HT-29 (cell line): ENCODE data around the gene SPPL2C. TPM values are rescaled to one million over a fixed set of nuclear protein-coding genes. Genes with fewer than 3 reads are reported as not detected.

ENCODE experiments used
- DNase-seq: peaks from one replicate; pipeline ENCODE4 v3.0.0-alpha.2; 2015; ENCODE audit warnings: low spot score
- total RNA-seq: library from RNA; depleted of rRNA; stranded (reverse); fragments of >200 nt; shearing (Covaris generic); gene quantifications from 2 replicates; pipeline ENCODE4 v1.2.3, GENCODE V29; 2014

SPPL2C gene
- total RNA-seq, 1 experiment from 2014 or later: not detected

DNA sequence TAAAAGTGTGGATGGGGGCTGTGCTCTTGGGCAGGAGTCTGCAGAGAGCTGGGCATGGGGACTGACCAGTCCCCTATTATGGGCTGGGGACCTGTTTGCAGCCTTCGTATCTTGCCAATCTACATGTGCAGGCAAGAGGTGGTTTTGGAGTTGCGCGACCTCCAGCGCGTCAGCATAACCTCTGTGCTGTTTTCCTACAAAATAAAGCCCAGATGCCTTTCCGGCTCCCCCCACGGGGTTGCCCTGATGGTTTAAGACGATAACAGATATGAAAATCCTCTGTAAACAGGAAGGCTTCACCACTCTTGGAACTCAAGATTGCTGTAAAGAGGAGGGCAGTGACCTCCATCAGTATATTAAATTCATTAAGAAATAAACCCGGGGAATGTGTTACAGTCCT, 16.5 kb upstream of the SPPL2C start:
- DNase-seq: no peak

DNA sequence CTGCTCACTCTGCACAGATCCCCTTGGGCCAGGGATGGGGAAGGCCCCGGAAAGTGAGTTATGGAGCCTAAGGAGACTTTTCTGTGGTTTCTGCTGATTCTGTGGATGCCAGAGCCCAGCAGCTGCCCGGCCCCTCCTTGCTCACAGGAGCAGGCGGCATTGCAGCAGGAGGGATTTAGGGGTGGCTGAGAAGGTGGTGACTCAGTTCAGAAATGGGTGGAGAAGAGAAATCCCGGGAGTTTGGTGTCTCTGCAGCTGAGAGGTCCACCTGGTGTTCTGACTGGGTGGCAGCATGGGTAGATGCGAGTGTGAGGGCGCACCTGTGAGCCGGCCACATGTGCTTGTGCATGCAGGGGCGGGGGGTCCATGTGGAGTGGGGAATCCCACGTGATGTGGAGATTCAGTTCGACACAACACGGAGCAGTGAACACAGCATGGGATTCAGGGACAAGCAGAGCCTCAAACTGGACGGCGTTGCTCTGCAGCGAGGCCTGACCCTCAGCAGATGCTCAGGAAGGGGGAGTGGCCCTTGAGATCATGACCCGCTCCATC, 16.0 kb upstream of the SPPL2C start:
- DNase-seq: no peak

DNA sequence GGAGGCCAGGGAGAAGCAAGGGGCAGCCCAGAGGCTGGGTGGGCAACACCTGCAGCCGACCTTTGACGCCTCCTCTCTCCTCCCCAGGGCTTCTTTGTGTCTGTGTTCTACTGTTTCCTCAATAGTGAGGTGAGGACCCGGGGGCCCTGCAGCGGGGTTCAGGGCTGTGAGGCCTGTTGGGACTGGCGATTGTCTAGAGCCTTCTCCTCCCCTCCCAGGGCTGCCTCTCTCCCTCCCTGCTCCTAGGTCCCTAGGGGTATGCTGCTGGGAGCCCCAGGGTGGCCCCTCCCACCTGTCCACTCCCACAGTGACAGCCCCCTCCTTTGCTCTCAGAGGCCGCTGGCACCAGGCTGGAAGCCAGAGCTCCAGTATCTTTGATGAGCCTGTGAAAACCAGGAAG, 10.8 kb upstream of the SPPL2C start:
- no peak for DNase-seq

DNA sequence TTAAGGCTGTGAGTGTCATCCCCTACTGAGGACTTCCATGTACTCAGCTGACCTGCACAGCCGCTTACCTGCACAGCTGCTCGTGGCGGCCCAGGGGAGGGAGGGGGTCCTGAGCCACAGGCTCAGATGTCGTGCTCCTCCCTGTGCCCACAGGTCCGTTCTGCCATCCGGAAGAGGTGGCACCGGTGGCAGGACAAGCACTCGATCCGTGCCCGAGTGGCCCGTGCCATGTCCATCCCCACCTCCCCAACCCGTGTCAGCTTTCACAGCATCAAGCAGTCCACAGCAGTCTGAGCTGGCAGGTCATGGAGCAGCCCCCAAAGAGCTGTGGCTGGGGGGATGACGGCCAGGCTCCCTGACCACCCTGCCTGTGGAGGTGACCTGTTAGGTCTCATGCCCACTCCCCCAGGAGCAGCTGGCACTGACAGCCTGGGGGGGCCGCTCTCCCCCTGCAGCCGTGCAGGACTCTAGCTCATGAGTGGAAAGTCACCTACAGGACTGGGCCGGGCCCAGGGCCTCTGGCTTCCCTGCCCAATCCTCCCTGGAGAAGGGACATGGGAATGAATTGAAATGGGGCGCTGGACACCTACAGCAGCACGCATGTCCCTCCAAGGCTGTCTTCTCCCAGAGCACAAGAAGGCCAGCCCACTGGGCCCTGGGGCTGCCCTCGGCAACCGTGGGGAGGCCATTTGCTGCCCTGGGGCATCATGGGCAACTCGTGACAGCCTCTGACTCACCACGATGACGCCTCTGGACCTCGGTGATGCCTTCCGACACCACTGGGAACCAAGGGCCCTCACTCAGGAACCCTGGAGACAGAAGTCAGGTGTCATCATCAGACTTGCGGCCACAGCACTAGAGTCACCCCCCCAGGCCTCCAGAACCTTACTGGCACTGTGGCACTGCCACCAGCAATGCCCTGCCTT, 9.9 kb upstream of the SPPL2C start:
- DNase-seq: no peak

DNA sequence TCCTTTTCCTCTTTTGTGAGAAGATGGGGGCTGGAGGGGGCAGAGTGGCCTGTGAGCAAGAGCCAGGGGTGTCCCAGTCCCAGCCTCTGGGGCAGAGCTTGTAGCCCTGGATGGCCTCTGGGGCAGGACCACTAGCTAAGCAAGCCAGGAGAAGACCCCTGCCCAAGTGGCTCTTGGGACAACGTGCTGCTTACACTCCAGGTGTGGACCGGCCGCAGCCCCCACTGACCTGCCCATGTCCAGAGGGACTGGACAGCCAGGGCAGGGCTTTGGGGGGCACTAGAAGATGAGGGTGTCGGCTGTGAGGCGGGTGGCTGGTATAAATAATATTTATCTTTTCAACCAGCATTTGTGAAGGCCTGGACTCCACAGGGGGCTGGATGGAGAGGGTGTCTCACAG, 9.2 kb upstream of the SPPL2C start:
- no peak for DNase-seq

GRCh38 chr17:45836047-45837044, 8.3 kb upstream of the SPPL2C start:
- no peak for DNase-seq

DNA sequence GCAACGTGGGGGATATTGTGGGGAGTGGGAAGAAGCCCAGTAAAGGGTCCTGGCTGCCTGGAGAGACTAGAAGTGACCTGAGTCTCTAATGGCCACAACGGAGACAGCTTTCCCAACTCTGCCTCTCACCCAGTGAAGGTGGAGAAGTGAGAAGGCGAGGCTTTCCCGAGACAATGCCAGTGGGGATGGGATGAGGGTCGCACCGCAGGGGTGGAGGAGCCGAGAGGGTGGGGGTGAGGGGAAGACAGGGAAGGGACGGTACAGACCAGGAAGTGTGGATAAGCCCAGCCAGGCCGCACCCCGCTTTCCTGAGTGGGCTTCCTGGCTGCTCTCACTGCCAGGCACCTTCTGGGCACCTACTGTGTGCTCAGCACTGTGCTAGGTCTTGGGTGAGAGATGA, 7.5 kb upstream of the SPPL2C start:
- no peak for DNase-seq

DNA sequence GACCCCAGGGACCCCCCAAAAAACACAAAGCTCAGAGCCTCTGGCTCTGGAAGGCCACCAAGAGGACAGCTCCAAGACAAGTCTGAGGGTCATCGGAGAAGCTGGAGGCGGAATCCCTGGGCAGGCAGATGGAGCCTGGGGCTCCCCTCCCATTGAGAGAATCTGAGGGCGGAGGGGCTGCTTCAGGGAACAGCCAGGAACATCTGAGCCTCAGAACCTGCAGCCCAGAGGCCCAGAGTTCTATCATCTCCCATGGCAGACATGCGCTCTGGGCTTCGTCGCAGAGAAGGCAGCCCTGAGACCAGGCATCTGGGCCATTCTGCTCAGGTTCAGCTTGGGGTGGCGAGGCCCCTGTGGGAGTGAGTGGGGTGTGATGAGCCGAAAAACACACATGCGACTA, 7.1 kb upstream of the SPPL2C start:
- no peak for DNase-seq

- DNase-seq: no peak
These were observed 5.9 kb upstream of the SPPL2C start for GRCh38 chr17:45838751-45839295.

GRCh38 chr17:45839442-45839841, 5.2 kb upstream of the SPPL2C start:
- no peak for DNase-seq

GRCh38 chr17:45841186-45841585, 3.5 kb upstream of the SPPL2C start:
- no peak for DNase-seq

DNA sequence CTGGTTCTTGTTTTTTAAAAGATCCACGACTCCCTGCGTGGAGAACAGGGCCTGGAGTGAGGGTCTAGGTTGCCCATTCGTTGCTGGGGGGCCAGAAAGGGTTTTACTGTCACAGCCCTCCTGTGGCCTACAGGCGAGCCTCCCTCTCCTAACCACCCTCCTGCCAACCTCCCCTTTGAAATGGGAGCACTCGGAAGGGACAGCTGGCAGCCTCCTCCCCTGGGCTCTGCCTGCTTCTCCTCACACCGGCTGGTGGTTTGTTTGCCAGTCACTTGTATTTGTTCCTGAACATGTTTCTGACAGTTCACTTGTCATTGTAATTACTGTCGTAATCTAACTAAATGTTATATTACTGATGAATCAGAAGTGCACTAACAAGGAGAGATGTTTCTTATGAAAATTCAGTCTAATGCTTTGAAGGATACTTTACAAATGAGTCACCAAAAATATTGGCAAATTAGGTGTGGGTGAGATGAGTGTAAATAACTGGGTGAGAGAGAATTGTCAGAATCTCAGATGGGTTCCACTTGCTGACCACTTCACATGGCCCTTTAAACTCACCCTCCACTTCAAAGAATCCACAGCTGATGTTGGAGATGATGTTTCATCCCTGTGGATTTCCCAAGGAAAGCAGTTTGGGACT, 2.7 kb upstream of the SPPL2C start:
- no peak for DNase-seq

- DNase-seq: no peak
These were observed 959 bp upstream of the SPPL2C start for GRCh38 chr17:45843722-45844121.

- DNase-seq: no peak
These were observed 900 bp downstream of the SPPL2C start for GRCh38 chr17:45845376-45846185.

GRCh38 chr17:45846223-45846622, 1.5 kb downstream of the SPPL2C start:
- DNase-seq: no peak

DNA sequence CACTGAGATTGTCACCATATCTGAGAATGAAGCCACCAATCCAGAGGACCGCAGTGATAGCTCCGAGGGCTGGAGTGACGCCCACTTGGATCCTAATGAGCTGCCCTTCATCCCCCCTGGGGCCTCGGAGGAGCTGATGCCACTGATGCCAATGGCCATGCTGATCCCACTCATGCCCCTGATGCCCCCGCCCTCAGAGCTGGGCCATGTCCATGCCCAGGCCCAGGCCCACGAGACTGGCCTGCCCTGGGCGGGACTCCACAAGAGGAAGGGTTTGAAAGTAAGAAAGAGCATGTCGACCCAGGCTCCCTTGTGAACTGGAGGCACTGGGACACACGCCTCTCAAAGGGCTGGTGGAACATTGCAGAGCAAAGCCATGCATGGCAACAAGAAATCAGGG, 2.0 kb downstream of the SPPL2C start:
- no peak for DNase-seq

GRCh38 chr17:45847101-45847500, 2.4 kb downstream of the SPPL2C start:
- no peak for DNase-seq

GRCh38 chr17:45847747-45848146, 3.1 kb downstream of the SPPL2C start:
- no peak for DNase-seq

GRCh38 chr17:45848405-45848804, 3.7 kb downstream of the SPPL2C start:
- no peak for DNase-seq

GRCh38 chr17:45848868-45849535, 4.3 kb downstream of the SPPL2C start:
- DNase-seq: no peak
